ENCODE data around the gene OSTF1. TPM values are rescaled to one million over a fixed set of nuclear protein-coding genes. Genes with fewer than 3 reads are reported as not detected.

Gene OSTF1
- total and polyA plus RNA-seq, 2 experiments from 2014 or later = 22.4 to 29.1 TPM

DNA sequence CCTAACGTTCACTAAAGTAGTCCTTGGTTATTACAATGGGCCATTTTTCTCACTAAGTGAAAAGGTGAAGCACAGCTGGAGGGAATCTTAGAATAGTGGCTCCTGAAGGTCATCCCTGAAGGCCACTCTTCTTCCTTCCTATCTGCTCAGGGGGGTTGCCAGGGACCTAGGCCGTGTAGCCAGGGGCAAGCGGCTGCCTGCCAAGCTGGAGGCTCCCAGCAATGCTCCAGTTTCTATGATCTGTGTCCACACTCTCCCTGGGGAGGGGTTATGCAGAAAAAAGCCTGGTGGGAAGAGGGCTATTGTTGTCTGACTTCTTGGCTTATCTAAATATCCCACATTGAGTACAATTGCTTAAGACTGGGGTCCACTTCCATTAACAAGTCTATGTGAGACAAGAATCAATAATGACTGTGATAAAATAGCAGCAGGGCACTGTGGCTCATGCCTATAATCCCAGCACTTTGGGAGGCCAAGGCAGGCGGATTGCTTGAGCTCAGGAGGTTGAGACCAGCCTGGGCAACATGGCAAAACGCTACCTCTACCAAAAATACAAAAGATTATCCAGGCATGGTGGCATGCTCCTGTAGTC is 4.1 kb upstream of the OSTF1 start:
- no peak overlapping the region for H3K4me3 ChIP-seq
- no peak overlapping the region for H2AFZ ChIP-seq
- H4K20me1 ChIP-seq (ENCODE audit: insufficient read depth, poor library complexity, severe bottlenecking) = no peaks in the 10 kb centered on the region
- no peaks in the 10 kb centered on the region for H3K9me3 ChIP-seq (ENCODE audit: low read depth)
- H3K9me2 ChIP-seq (replicated peaks; ENCODE audit: insufficient read depth) = no peaks in the 10 kb centered on the region
- no peaks in the 10 kb centered on the region for H3K27me3 ChIP-seq
- no peak for DNase-seq (ENCODE audit: low spot score)
- H3K36me3 ChIP-seq (replicated peaks; ENCODE audit: insufficient read depth, low read depth) = no peaks in the 10 kb centered on the region
- H3K79me2 ChIP-seq = peaks cover 4% of the 10 kb centered on the region
- WGBS (ENCODE audit: low lambda C conversion rate, missing lambda C conversion rate) = 75% methylated on average over 5 of the region's 5 CpGs
- peaks cover 8% of the 10 kb centered on the region for H3K4me1 ChIP-seq (ENCODE audit: insufficient read depth)
- H3K4me2 ChIP-seq = no peak overlapping the region
- no peak for TF ChIP-seq EZH2 (IDR thresholded peaks at IDR 0.05; ENCODE audit: borderline replicate concordance)
- TF ChIP-seq EZH2phosphoT487 (IDR thresholded peaks at IDR 0.05; ENCODE audit: low read depth, severe bottlenecking, unreplicated experiment) = no peak
- TF ChIP-seq, protein P1, sequence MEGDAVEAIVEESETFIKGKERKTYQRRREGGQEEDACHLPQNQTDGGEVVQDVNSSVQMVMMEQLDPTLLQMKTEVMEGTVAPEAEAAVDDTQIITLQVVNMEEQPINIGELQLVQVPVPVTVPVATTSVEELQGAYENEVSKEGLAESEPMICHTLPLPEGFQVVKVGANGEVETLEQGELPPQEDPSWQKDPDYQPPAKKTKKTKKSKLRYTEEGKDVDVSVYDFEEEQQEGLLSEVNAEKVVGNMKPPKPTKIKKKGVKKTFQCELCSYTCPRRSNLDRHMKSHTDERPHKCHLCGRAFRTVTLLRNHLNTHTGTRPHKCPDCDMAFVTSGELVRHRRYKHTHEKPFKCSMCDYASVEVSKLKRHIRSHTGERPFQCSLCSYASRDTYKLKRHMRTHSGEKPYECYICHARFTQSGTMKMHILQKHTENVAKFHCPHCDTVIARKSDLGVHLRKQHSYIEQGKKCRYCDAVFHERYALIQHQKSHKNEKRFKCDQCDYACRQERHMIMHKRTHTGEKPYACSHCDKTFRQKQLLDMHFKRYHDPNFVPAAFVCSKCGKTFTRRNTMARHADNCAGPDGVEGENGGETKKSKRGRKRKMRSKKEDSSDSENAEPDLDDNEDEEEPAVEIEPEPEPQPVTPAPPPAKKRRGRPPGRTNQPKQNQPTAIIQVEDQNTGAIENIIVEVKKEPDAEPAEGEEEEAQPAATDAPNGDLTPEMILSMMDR (IDR thresholded peaks at IDR 0.05; ENCODE audit: poor library complexity) = no peak
- H3K27ac ChIP-seq = no peak overlapping the region

GRCh38 chr9:75085640-75086039 is 2.7 kb upstream of the OSTF1 start:
- Histone ChIP-seq H3K27ac (peak overlapping the region; percentile 15), H3K9me2 (replicated peaks; ENCODE audit: insufficient read depth) (no peaks in the 10 kb centered on the region), H3K4me2 (peak overlapping the region; percentile 83), H2AFZ (no peak overlapping the region), H3K4me1 (ENCODE audit: insufficient read depth) (peaks cover 13% of the 10 kb centered on the region), H3K79me2 (peaks cover 18% of the 10 kb centered on the region), H4K20me1 (ENCODE audit: insufficient read depth, poor library complexity, severe bottlenecking) (no peaks in the 10 kb centered on the region), H3K36me3 (replicated peaks; ENCODE audit: insufficient read depth, low read depth) (no peaks in the 10 kb centered on the region), H3K9me3 (ENCODE audit: low read depth) (no peaks in the 10 kb centered on the region), H3K27me3 (no peaks in the 10 kb centered on the region), H3K4me3 (no peak overlapping the region)
- TF ChIP-seq EZH2 (IDR thresholded peaks at IDR 0.05; ENCODE audit: borderline replicate concordance) (no peak), EZH2phosphoT487 (IDR thresholded peaks at IDR 0.05; ENCODE audit: low read depth, severe bottlenecking, unreplicated experiment) (no peak)
- TF ChIP-seq, protein P1 (IDR thresholded peaks at IDR 0.05; ENCODE audit: poor library complexity) = no peak
- no peak for DNase-seq (ENCODE audit: low spot score)
- WGBS (ENCODE audit: low lambda C conversion rate, missing lambda C conversion rate) = 88% methylated on average over 1 of the region's 1 CpG

- Histone ChIP-seq H4K20me1 (ENCODE audit: insufficient read depth, poor library complexity, severe bottlenecking) (no peaks in the 10 kb centered on the region), H3K36me3 (replicated peaks; ENCODE audit: insufficient read depth, low read depth) (no peaks in the 10 kb centered on the region), H3K4me2 (peak overlapping the region; percentile 83), H2AFZ (peak overlapping the region; percentile 65), H3K27ac (peak overlapping the region; percentile 93), H3K4me3 (peak overlapping the region; percentile 82), H3K9me3 (ENCODE audit: low read depth) (no peaks in the 10 kb centered on the region), H3K4me1 (ENCODE audit: insufficient read depth) (peaks cover 13% of the 10 kb centered on the region), H3K27me3 (no peaks in the 10 kb centered on the region), H3K79me2 (peaks cover 28% of the 10 kb centered on the region), H3K9me2 (replicated peaks; ENCODE audit: insufficient read depth) (no peaks in the 10 kb centered on the region)
- DNase-seq (ENCODE audit: low spot score) = peak; percentile 28
- TF ChIP-seq, protein P1 (IDR thresholded peaks at IDR 0.05; ENCODE audit: poor library complexity) = no peak
- no peak for TF ChIP-seq EZH2phosphoT487 (IDR thresholded peaks at IDR 0.05; ENCODE audit: low read depth, severe bottlenecking, unreplicated experiment)
- TF ChIP-seq EZH2 (IDR thresholded peaks at IDR 0.05; ENCODE audit: borderline replicate concordance) = no peak
- WGBS (ENCODE audit: low lambda C conversion rate, missing lambda C conversion rate) = 31% methylated on average over 16 of the region's 16 CpGs
Observed at GRCh38 chr9:75086541-75087288, 1.6 kb upstream of the OSTF1 start.

Measured in hepatocyte (in vitro differentiated cells).